Measurements from ENCODE around the gene ZC3H14.

Gene ZC3H14

DNA sequence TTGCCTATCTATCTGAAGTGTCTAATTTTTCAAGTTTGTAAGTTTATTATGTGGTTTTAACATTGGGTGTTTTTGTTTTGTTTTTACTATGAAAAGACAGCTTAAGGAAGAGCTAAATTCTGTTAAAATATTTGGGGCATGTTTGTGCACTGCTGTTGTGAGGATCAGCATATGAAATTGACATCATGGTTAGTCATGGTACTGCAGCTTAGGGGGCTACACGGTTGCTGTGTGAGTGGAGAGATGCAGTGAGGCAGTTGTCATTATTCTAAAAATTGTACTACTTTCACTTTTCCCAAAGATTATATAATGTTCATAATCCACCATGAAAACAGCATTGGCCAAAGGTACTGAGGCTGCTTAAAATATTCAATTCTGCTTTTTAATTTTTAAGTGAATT, 49.0 kb downstream of the ZC3H14 start:
- DNase-seq = no peak

DNA sequence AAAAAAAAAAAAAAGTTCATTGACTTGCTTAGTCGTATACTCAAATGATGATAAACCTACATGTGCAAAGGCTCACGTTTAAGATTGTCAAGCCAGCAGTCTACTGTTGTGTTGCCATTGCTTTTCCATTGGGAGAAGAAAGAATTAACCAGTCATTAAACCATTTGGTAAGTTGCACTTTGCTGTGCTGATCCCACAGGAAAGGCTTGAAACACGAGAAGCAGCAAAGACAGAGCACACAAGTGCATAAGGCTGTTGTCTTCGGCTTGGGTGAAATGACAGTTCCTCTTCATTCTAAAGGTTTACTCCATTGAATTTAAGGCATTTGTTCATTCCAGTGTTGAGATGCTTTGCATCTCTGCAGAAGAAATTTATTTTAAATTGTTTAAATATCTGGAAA, 50.1 kb downstream of the ZC3H14 start:
- DNase-seq = no peak

DNA sequence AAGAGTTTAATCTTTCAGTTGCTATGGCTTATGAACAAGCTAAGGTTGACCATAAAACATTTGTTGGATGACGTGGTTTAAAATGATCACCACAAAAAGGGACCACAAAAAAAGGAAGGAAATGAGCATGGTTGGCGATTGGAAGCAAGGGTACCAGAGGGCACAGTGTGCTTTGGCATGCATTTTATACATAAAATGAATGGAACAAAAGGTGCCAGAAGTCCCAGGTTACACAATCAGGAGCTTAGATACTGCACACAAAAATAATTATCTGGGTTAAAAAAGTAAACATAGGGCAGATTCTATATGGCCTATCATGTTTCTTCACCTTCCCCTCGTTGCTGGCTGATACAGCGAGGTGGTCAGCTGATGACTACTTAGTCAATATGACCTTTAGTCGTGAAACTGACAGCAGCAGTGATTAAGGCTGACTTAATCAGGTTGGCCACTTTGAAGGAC, 50.7 kb downstream of the ZC3H14 start:
- DNase-seq = no peak

DNA sequence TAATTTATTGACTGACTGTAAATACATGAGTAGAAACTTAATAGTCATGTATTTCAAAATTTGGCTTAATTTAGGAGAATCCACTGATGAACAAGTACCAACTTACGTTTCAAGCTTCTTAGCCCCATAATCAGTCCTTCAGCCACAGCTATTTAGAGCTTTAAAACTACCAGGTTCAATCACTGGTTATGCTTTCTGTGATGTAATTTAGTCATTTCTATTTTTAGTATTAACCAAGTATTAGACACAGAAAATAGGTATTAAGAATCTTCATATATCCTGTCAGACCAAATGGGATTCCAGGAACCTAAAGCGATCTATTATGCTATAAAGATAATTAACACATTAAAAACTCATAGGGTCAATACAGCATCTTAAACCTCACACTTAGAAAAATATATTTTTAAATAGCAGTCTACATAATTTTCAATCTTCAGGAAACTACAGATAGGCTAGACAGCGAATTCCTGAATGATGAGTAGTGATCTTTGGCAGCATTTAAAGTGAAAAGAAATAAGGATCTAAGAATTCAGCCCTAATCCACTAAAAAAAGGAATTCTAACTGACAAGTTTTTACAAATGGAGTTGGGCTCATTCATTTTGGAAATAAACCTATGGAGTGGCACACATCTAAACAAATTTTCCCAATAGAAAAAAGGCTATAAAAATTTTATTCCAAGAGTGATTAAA, 51.5 kb downstream of the ZC3H14 start:
- DNase-seq = no peak

DNA sequence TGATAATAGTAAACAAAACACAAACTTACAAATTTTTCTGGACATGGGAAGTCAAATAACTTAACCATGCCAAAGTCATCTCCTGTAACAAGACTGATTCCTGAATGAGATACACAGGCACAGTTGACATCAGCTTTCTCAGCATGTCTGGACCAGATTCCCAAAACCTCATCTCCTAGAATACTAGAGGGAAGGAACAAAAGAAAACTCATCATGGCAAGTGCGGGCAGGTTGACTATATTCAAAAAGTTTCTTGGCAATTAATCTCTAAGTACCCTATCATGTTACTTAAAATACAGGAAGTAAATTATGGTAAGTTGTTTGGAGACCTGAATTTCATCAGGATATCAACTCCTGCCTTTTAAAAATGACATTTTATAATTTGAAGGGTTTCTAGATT, 53.9 kb downstream of the ZC3H14 start:
- DNase-seq = no peak

DNA sequence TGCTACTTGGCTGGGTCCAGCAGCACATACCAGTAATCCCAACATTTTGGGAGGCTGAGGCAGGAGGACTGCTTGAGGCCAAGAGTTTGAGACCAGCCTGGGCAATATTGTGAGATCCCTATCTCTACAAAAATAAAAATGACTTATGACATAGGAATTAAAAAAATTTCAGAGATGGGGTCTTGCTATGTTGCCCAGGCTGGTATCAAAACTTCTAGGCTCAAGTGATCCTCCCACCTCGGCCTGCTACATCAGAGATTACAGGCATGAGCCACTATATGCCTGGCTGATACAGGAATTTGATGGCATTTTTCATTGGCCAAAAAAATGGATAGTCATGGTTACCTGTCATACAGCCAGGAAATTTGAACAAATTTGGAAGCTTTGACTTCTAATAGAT, 54.6 kb downstream of the ZC3H14 start:
- DNase-seq = no peak

DNA sequence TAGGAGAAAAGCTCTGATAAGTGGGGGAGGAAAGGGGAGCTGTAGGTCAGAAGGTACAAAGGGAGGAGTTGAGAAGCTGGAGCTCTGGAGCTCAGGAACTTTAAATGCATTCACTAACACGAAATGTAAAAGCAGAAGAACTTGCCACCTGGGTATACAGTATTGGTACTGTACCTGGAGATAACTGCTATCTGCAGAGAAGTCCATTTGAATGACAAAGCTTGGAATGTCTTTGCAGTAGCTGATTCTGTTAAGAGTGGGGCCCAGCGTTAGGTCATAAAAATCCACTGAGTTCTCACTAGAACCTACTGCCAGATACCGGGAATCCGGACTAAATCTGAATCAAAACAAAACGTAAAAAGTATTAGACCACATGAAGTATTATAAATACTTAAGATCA, 55.6 kb downstream of the ZC3H14 start:
- no peak for DNase-seq

DNA sequence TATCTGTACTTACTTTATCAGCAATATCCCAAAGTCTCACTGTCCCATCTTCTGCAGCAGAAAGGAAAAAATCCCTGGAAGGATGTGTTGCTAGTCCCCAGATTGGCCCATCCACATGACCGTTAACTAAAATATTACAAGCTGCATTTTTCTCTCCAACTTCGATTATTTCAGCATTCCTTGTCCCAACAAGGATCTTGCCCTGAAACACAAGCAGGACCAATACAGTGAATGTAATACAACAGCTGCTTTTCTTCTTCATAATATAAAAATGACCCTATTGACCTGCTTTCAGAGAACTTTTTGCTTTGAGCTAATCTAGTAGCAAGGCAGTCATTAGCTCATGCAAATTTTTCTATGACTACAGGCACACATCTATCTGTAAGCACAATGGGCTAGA, 58.3 kb downstream of the ZC3H14 start:
- no peak for DNase-seq

GRCh38 chr14:88625671-88626070, 62.8 kb downstream of the ZC3H14 start:
- no peak for DNase-seq

DNA sequence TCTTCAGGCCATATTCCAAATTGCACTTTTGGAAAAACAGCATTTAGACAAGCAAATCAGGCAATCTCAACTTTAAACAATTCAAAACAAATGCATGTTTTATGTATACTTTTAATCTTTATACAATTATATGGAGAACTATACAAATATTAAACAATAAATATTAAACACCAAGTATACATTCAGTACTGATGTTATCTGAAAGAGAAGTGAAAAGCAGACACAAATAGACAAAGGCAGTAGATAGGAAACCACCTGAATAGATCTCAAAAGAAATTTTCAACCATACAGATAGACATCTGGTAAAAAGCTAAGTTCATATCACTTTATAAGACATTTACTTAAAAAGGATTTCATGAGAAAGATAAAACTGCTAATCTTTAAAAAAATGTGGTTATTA, 65.2 kb downstream of the ZC3H14 start:
- no peak for DNase-seq

DNA sequence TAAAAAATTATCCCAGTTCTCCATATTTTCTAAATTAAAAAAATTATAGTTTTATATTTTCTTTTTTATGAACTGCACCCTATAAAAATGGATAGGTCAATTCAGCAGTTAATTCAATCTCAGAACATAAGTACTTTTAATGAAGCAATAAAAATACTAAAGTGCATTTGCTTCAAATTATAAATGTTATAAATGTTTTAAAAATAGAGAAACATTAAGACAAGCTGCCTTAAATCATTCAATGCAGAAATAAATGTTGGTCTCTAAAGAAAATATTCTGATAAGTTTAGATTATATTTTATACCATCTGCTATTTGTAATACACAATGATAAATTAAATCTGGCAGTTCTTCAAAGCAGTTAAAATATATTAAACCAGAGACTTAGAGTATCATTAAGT, 65.6 kb downstream of the ZC3H14 start:
- no peak for DNase-seq

DNA sequence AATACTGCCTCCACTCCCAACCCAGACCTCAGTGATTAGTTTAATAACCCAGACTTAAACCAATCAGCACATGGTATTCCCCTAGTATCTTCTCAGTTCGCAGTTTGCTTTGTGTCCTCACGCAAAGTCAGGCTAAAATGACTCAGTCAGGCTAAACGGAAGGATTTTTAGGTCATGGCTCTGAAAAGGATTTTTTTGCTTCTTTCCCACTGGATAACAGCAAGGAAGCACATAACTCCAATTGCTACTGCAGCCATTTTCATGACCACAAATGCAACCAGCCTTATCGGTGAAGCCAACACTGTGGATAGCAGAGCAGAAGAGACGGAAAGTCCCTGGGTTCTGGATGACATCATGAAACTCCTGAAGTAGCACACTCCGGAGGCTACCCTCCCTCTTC, 67.7 kb downstream of the ZC3H14 start:
- no peak for DNase-seq

- no peak for DNase-seq
Observed at GRCh38 chr14:88631091-88631490, 68.3 kb downstream of the ZC3H14 start.

DNA sequence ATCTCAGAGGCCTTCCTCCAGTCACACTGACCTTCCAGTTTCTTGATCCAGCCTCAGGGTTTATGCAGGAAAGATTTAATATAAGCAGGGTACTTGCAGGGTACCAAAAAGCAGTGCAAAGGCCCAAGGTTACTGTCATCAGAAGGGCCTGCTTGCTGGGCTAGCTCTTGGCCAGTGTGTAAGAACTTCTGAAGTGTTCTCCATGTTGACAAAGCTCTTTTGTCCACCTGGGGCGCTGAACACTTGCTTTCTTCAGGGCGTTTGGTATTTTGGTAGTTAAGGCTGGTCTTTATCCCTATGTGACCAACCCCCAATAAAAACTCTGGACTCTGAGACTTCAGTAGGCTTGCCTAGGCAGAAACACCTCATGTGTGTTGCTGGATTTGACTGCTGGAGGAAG, 69.7 kb downstream of the ZC3H14 start:
- no peak for DNase-seq

GRCh38 chr14:88639221-88639620, 76.4 kb downstream of the ZC3H14 start:
- no peak for DNase-seq

DNA sequence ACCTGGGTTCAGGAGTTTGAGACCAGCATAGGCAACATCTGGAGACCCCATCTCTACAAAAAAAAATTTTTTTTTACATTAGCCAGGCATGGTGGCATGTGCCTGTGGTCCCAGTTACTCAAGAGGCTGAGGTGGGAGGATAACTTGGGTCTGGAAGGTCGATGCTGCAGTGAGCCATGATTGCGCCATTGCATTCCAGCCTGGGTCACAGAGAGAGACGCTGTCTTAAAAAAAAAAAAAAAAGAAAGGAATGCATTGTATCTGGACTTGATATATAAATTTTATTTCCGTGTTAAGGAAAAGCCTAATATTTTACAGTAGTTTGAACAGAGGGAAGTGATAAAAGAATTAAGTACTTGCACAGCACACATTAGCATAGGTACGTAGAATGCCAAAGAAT, 97.2 kb downstream of the ZC3H14 start:
- no peak for DNase-seq

- peak; percentile 40 for DNase-seq
Observed at GRCh38 chr14:88667555-88668273, 104.9 kb downstream of the ZC3H14 start.

- DNase-seq = no peak
Observed at GRCh38 chr14:88668448-88669116, 105.7 kb downstream of the ZC3H14 start.

DNA sequence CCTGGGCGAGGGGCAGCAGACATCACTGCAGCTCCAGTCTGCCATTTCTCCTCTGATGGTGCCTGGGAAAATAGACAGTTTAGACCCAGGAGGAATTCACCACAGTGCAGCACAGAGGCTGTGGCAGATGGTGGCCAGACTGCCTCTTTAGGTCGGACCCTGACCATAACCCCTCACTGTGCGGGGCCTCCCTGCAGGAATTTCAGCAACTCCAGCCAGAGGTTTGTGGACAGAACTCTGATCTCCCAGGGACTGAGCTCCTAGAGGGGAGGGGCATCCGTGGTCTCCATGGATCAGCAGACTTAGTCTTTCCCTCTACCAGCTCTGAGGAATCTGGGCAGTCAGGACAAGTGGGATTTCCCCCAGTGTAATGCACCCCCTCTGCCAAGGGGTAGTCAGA, 106.5 kb downstream of the ZC3H14 start:
- DNase-seq = no peak
